GF-D8 (cell line): ENCODE measurements around the gene FGD4.
"Not testable (repeated sequence)": the region's sequence is repeated elsewhere in the genome, so short reads cannot be mapped to it uniquely, and the experiment has no call there.

Source experiments
- DNase-seq: peaks from one replicate; lab custom pipeline; 2025; lab: John Stamatoyannopoulos, UW

FGD4 gene

GRCh38 chr12:32494656-32495055 is 95.3 kb downstream of the FGD4 start:
- no peak for DNase-seq

GRCh38 chr12:32496946-32497345 is 97.6 kb downstream of the FGD4 start:
- DNase-seq, result no peak

GRCh38 chr12:32497864-32498263 is 98.5 kb downstream of the FGD4 start:
- DNase-seq, result no peak

GRCh38 chr12:32499048-32499447 is 99.7 kb downstream of the FGD4 start:
- no peak for DNase-seq

GRCh38 chr12:32501835-32502333 is 102.5 kb downstream of the FGD4 start:
- no peak for DNase-seq

GRCh38 chr12:32502693-32503502 is 103.5 kb downstream of the FGD4 start:
- DNase-seq, result peak; percentile 47

GRCh38 chr12:32503730-32504129 is 104.4 kb downstream of the FGD4 start:
- no peak for DNase-seq

GRCh38 chr12:32504591-32504990 is 105.2 kb downstream of the FGD4 start:
- DNase-seq, result no peak

GRCh38 chr12:32505067-32505945 is 105.9 kb downstream of the FGD4 start:
- peak; percentile 63 for DNase-seq

GRCh38 chr12:32507096-32507941 is 108.0 kb downstream of the FGD4 start:
- DNase-seq, result peak; percentile 39

- DNase-seq, result no peak
Measured at GRCh38 chr12:32507942-32508320, 108.6 kb downstream of the FGD4 start.

- DNase-seq, result no peak
Measured at GRCh38 chr12:32508626-32509025, 109.3 kb downstream of the FGD4 start.

- no peak for DNase-seq
Measured at GRCh38 chr12:32509328-32510091, 110.2 kb downstream of the FGD4 start.

- DNase-seq, result not testable (repeated sequence)
Measured at GRCh38 chr12:32511976-32512375, 112.6 kb downstream of the FGD4 start.

- DNase-seq, result no peak
Measured at GRCh38 chr12:32512379-32512778, 113.0 kb downstream of the FGD4 start.

- DNase-seq, result no peak
Measured at GRCh38 chr12:32512910-32513309, 113.6 kb downstream of the FGD4 start.

- DNase-seq, result no peak
Measured at GRCh38 chr12:32515137-32515873, 115.9 kb downstream of the FGD4 start.

GRCh38 chr12:32516230-32516629 is 116.9 kb downstream of the FGD4 start:
- DNase-seq, result peak; percentile 88

- DNase-seq, result no peak
Measured at GRCh38 chr12:32517966-32518365, 118.6 kb downstream of the FGD4 start.

- no peak for DNase-seq
Measured at GRCh38 chr12:32519047-32519446, 119.7 kb downstream of the FGD4 start.
